ENCODE results near the gene AZU1.

- TF ChIP-seq, protein P1, sequence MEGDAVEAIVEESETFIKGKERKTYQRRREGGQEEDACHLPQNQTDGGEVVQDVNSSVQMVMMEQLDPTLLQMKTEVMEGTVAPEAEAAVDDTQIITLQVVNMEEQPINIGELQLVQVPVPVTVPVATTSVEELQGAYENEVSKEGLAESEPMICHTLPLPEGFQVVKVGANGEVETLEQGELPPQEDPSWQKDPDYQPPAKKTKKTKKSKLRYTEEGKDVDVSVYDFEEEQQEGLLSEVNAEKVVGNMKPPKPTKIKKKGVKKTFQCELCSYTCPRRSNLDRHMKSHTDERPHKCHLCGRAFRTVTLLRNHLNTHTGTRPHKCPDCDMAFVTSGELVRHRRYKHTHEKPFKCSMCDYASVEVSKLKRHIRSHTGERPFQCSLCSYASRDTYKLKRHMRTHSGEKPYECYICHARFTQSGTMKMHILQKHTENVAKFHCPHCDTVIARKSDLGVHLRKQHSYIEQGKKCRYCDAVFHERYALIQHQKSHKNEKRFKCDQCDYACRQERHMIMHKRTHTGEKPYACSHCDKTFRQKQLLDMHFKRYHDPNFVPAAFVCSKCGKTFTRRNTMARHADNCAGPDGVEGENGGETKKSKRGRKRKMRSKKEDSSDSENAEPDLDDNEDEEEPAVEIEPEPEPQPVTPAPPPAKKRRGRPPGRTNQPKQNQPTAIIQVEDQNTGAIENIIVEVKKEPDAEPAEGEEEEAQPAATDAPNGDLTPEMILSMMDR (IDR thresholded peaks at IDR 0.05), result no peak
- no peak for TF ChIP-seq POLR2A (IDR thresholded peaks at IDR 0.05)
- no peak for TF ChIP-seq EP300 (IDR thresholded peaks at IDR 0.05)
Observed at GRCh38 chr19:821825-822503, 5.7 kb upstream of the AZU1 start, which contains the start of gene PLPPR3.
